H9 (cell line): ENCODE measurements around the gene BRSK1. TPM values are rescaled to one million over a fixed set of nuclear protein-coding genes. Genes with fewer than 3 reads are reported as not detected.

Experiments used
- DNase-seq: peaks from one replicate; pipeline ENCODE4 v3.0.0-alpha.2; 2017
- H2AFZ ChIP-seq: one replicate; pipeline ENCODE4 v1.6.1; 2013; ENCODE audit warnings: mild to moderate bottlenecking, low read length, control low read depth, moderate library complexity
- H2AK5ac ChIP-seq: 2 replicates; pipeline ENCODE4 v1.6.1; 2013; ENCODE audit warnings: low read length, control low read depth, mixed read lengths; ENCODE audit not compliant: insufficient read length
- H2BK120ac ChIP-seq: one replicate; pipeline ENCODE4 v1.6.1; 2013; ENCODE audit warnings: low read depth, mild to moderate bottlenecking, low read length, control low read depth, inconsistent platforms; ENCODE audit not compliant: poor library complexity, severe bottlenecking
- H2BK12ac ChIP-seq: 2 replicates; pipeline ENCODE4 v1.6.1; 2013; ENCODE audit warnings: low read length, control low read depth, mixed read lengths, low read depth; ENCODE audit not compliant: insufficient read length
- H2BK15ac ChIP-seq: 2 replicates; pipeline ENCODE4 v1.6.1; 2013; ENCODE audit warnings: low read depth, low read length, control low read depth
- H2BK20ac ChIP-seq: one replicate; pipeline ENCODE4 v1.6.1; 2013; ENCODE audit warnings: low read depth, mild to moderate bottlenecking, low read length, control low read depth, inconsistent platforms; ENCODE audit not compliant: poor library complexity, severe bottlenecking
- H2BK5ac ChIP-seq: 2 replicates; pipeline ENCODE4 v1.6.1; 2013; ENCODE audit warnings: low read length, control low read depth, mixed read lengths; ENCODE audit not compliant: insufficient read length
- H3K14ac ChIP-seq: 2 replicates; pipeline ENCODE4 v1.6.1; 2013; ENCODE audit warnings: low read length, control low read depth; ENCODE audit not compliant: insufficient read depth
- H3K18ac ChIP-seq: 2 replicates; pipeline ENCODE4 v1.6.1; 2013; ENCODE audit warnings: low read depth, mild to moderate bottlenecking, mixed read lengths, low read length, control low read depth; ENCODE audit not compliant: insufficient read length
- H3K23ac ChIP-seq: 2 replicates; pipeline ENCODE4 v1.6.1; 2013; ENCODE audit warnings: low read length, control low read depth, mixed read lengths, low read depth; ENCODE audit not compliant: insufficient read length
- H3K23me2 ChIP-seq: 2 replicates; pipeline ENCODE4 v1.6.1; 2013; ENCODE audit warnings: low read depth, mild to moderate bottlenecking, mixed read lengths, low read length, control low read depth; ENCODE audit not compliant: insufficient read length, poor library complexity, severe bottlenecking
- H3K27ac ChIP-seq: 2 replicates; pipeline ENCODE4 v1.5.1; 2013; ENCODE audit warnings: low read length, control low read depth, mixed read lengths, low read depth; ENCODE audit not compliant: insufficient read length
- H3K27me3 ChIP-seq: 2 replicates; pipeline ENCODE4 v1.6.1; 2013; ENCODE audit warnings: low read length, control low read depth, inconsistent platforms; ENCODE audit not compliant: insufficient read depth
- H3K4ac ChIP-seq: 2 replicates; pipeline ENCODE4 v1.6.1; 2013; ENCODE audit warnings: low read depth, mild to moderate bottlenecking, control low read depth, inconsistent platforms, low read length, moderate library complexity
- H3K4me1 ChIP-seq: 2 replicates; pipeline ENCODE4 v1.6.1; 2013; ENCODE audit warnings: low read length, control low read depth, inconsistent platforms; ENCODE audit not compliant: insufficient read depth
- H3K4me2 ChIP-seq: 2 replicates; pipeline ENCODE4 v1.6.1; 2013; ENCODE audit warnings: low read length, control low read depth, mixed read lengths; ENCODE audit not compliant: insufficient read length, insufficient read depth
- H3K56ac ChIP-seq: 2 replicates; pipeline ENCODE4 v1.6.1; 2013; ENCODE audit warnings: low read depth, mild to moderate bottlenecking, mixed read lengths, low read length, control low read depth; ENCODE audit not compliant: insufficient read length
- H3K79me1 ChIP-seq: 2 replicates; pipeline ENCODE4 v1.6.1; 2013; ENCODE audit warnings: low read depth, mild to moderate bottlenecking, moderate library complexity, low read length, control low read depth, inconsistent platforms; ENCODE audit not compliant: insufficient read depth, poor library complexity, severe bottlenecking
- H3K79me2 ChIP-seq: 2 replicates; pipeline ENCODE4 v1.6.1; 2013; ENCODE audit warnings: low read length, control low read depth, inconsistent platforms; ENCODE audit not compliant: insufficient read depth
- H3K9ac ChIP-seq: 2 replicates; pipeline ENCODE4 v1.6.1; 2013; ENCODE audit warnings: low read length, control low read depth, mixed read lengths; ENCODE audit not compliant: insufficient read length; ENCODE audit errors: extremely low read depth
- H3K9me3 ChIP-seq: one replicate; pipeline ENCODE4 v1.6.1; 2013; ENCODE audit warnings: low read depth, low read length, inconsistent platforms; ENCODE audit not compliant: control insufficient read depth
- H3T11ph ChIP-seq: one replicate; pipeline ENCODE4 v1.6.1; 2013; ENCODE audit warnings: mild to moderate bottlenecking, low read length, control low read depth, inconsistent platforms
- H4K20me1 ChIP-seq: one replicate; pipeline ENCODE4 v1.6.1; 2013; ENCODE audit not compliant: control insufficient read depth, insufficient read length, insufficient read depth
- H4K5ac ChIP-seq: 2 replicates; pipeline ENCODE4 v1.6.1; 2013; ENCODE audit warnings: low read depth, mild to moderate bottlenecking, mixed read lengths, low read length, control low read depth; ENCODE audit not compliant: insufficient read length
- H4K8ac ChIP-seq: replicated peaks from 2 replicates; pipeline ENCODE4 v1.6.1; 2013; ENCODE audit warnings: low read length, control low read depth, mixed read lengths, low read depth; ENCODE audit not compliant: insufficient read length
- H4K91ac ChIP-seq: 2 replicates; pipeline ENCODE4 v1.6.1; 2013; ENCODE audit warnings: low read depth, mild to moderate bottlenecking, moderate library complexity, mixed read lengths, low read length, control low read depth; ENCODE audit not compliant: insufficient read length
- H3K27ac Mint-ChIP-seq, 3 experiments: 2 replicates in 2 of 3; 3 replicates in 1 of 3; pipeline ENCODE4 v1.8.0; 2020 to 2021; ENCODE audit warnings: mixed read lengths in 3 of 3, mild to moderate bottlenecking in 1 of 3, moderate library complexity in 1 of 3
- H3K27me3 Mint-ChIP-seq: 2 replicates; pipeline ENCODE4 v1.8.0; 2021; ENCODE audit warnings: low read depth, mild to moderate bottlenecking, moderate library complexity, mixed read lengths
- H3K36me3 Mint-ChIP-seq, 3 experiments: 2 replicates in 2 of 3; 3 replicates in 1 of 3; pipeline ENCODE4 v1.8.0; 2020 to 2021; ENCODE audit warnings: low read depth in 3 of 3, mixed read lengths in 3 of 3; ENCODE audit not compliant: insufficient read depth in 1 of 3
- H3K4me1 Mint-ChIP-seq, 2 experiments: 2 replicates each; pipeline ENCODE4 v1.8.0; 2020; ENCODE audit warnings: mixed read lengths in 2 of 2
- H3K4me3 Mint-ChIP-seq, 2 experiments: 2 replicates in 1 of 2; 3 replicates in 1 of 2; pipeline ENCODE4 v1.8.0; 2020 to 2021; ENCODE audit warnings: mild to moderate bottlenecking in 2 of 2, mixed read lengths in 2 of 2, moderate library complexity in 1 of 2
- H3K9me3 Mint-ChIP-seq, 2 experiments: 2 replicates in 1 of 2; 3 replicates in 1 of 2; pipeline ENCODE4 v1.8.0; 2020; ENCODE audit warnings: mild to moderate bottlenecking in 2 of 2, mixed read lengths in 2 of 2, moderate library complexity in 1 of 2
- WGBS: extraction: QIAGEN DNeasy Blood & Tissue Kit; methylation state at CpG from one replicate; pipeline ENCODE4 v1.1.7; 2013; ENCODE audit warnings: missing lambda C conversion rate, low lambda C conversion rate, mixed read lengths; ENCODE audit not compliant: insufficient read length; ENCODE audit errors: extremely low coverage; 5-methylcytosine and 5-hydroxymethylcytosine counted together
- total RNA-seq: library from RNA; stranded (reverse); gene quantifications from 2 replicates; pipeline ENCODE4 v1.2.1, GENCODE V29; 2021
- TF ChIP-seq, protein P1 (sequence below): fragments of 200-600 bp; sonication (generic); conservative IDR thresholded peaks from 3 replicates; pipeline ENCODE4 v1.8.0; 2021; ENCODE audit warnings: antibody characterized with exemption, mild to moderate bottlenecking

Gene BRSK1
- total RNA-seq, 1 experiment from 2014 or later, result 43.5 TPM

GRCh38 chr19:55339889-55340783, 56.3 kb downstream of the BRSK1 start:
- Histone ChIP-seq H4K5ac (no peak overlapping the region), H3K27me3 (no peaks in the 10 kb centered on the region; the same call in 1 of the 2 replicates), H2AFZ (no peak overlapping the region), H2BK15ac (no peak overlapping the region), H3K79me1 (no peaks in the 10 kb centered on the region), H4K91ac (no peak overlapping the region), H3K4me2 (peak overlapping the region; percentile 74), H3K79me2 (no peaks in the 10 kb centered on the region), H2BK120ac (no peak overlapping the region), H4K20me1 (no peaks in the 10 kb centered on the region), H3K23ac (no peak overlapping the region), H3K4ac (no peak overlapping the region), H2BK20ac (no peak overlapping the region), H3K23me2 (peaks cover 17% of the 10 kb centered on the region), H3K18ac (peak overlapping the region; percentile 89), H3K27ac (no peak overlapping the region), H3K9me3 (no peaks in the 10 kb centered on the region), H2BK5ac (no peak overlapping the region), H3K56ac (no peak overlapping the region), H3K14ac (peak overlapping the region; percentile 94), H3T11ph (no peak overlapping the region), H4K8ac (no peak overlapping the region), H2BK12ac (peak overlapping the region; percentile 88), H3K4me1 (no peaks in the 10 kb centered on the region; the same call in 1 of the 2 replicates), H2AK5ac (no peak overlapping the region), H3K9ac (peak overlapping the region; percentile 76)
- H3K36me3 Mint-ChIP-seq, result peaks cover 24 to 36% (median 35%) of the 10 kb centered on the region in 3 experiments; a peak in 6 of 7 replicates
- peak; percentile 52 for DNase-seq
- peak overlapping the region; percentile 84 to 96 for H3K4me3 Mint-ChIP-seq
- TF ChIP-seq, protein P1, sequence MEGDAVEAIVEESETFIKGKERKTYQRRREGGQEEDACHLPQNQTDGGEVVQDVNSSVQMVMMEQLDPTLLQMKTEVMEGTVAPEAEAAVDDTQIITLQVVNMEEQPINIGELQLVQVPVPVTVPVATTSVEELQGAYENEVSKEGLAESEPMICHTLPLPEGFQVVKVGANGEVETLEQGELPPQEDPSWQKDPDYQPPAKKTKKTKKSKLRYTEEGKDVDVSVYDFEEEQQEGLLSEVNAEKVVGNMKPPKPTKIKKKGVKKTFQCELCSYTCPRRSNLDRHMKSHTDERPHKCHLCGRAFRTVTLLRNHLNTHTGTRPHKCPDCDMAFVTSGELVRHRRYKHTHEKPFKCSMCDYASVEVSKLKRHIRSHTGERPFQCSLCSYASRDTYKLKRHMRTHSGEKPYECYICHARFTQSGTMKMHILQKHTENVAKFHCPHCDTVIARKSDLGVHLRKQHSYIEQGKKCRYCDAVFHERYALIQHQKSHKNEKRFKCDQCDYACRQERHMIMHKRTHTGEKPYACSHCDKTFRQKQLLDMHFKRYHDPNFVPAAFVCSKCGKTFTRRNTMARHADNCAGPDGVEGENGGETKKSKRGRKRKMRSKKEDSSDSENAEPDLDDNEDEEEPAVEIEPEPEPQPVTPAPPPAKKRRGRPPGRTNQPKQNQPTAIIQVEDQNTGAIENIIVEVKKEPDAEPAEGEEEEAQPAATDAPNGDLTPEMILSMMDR, result no peak
- peaks cover 20% of the 10 kb centered on the region for H3K27me3 Mint-ChIP-seq
- no peaks in the 10 kb centered on the region; a peak in 1 of 5 replicates for H3K9me3 Mint-ChIP-seq
- H3K27ac Mint-ChIP-seq, result peak overlapping the region; percentile 95 to 100 (median 99); a peak in 6 of 7 replicates
- peaks cover 16 to 34% of the 10 kb centered on the region in 2 experiments for H3K4me1 Mint-ChIP-seq
- no CpG with 5 or more reads among the region's 44 CpGs for WGBS
